ENCODE data around the gene MYO1F.

DNA sequence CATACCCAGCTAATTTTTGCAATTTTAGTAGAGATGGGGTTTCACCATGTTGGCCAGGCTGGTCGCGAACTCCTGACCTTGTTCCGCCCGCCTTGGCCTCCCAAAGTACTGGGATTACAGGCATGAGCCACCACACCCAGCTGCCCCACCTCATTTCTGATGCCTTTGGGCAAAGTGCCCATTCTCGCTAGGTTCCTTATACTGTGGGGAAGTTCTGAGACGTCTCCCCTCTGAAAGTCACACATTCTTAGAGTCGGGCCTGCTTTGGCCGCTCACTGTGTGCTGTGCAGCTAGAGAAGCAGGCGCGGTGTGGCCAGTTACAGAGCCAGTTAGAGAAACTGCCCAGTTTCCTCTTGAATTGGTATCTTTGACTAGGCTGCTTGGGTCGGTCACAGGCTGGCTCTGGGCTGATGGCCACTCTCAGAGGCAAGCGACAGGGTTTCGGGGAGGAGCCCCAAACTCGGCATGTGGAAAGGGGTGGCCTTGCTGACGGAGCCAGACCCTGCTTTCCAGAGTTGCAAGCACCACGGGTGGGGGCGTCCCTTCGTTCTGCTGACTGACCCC is 92.8 kb downstream of the MYO1F start:
- TF ChIP-seq POLR2AphosphoS5 (IDR thresholded peaks at IDR 0.05) (no peak), POLR2A (IDR thresholded peaks at IDR 0.05) (no peak), EP300 (IDR thresholded peaks at IDR 0.05) (no peak)
- TF ChIP-seq, protein P1, sequence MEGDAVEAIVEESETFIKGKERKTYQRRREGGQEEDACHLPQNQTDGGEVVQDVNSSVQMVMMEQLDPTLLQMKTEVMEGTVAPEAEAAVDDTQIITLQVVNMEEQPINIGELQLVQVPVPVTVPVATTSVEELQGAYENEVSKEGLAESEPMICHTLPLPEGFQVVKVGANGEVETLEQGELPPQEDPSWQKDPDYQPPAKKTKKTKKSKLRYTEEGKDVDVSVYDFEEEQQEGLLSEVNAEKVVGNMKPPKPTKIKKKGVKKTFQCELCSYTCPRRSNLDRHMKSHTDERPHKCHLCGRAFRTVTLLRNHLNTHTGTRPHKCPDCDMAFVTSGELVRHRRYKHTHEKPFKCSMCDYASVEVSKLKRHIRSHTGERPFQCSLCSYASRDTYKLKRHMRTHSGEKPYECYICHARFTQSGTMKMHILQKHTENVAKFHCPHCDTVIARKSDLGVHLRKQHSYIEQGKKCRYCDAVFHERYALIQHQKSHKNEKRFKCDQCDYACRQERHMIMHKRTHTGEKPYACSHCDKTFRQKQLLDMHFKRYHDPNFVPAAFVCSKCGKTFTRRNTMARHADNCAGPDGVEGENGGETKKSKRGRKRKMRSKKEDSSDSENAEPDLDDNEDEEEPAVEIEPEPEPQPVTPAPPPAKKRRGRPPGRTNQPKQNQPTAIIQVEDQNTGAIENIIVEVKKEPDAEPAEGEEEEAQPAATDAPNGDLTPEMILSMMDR (IDR thresholded peaks at IDR 0.05), result no peak
